ENCODE measurements around the gene DLK1.

DLK1 gene

DNA sequence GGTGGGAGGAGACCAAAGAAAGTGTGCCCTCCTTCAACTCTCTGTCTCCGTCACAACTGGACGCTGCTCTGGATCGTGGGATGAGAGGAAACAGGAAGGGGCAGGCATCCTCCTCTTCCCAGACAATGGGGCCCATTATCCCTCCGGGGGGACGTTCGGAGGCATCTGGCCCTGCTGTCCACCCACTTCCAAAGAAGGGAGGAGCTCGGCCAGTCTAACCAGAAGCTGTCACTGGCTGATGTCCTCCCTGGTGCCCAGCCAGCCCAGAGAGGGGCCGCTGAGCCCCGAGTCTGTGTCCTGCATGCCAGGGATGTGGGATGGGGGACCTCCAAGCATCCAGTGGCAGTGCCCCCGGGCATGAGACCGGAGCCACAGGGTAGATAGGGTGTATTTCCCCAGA is 59.4 kb downstream of the DLK1 start:
- TF ChIP-seq, protein P1, sequence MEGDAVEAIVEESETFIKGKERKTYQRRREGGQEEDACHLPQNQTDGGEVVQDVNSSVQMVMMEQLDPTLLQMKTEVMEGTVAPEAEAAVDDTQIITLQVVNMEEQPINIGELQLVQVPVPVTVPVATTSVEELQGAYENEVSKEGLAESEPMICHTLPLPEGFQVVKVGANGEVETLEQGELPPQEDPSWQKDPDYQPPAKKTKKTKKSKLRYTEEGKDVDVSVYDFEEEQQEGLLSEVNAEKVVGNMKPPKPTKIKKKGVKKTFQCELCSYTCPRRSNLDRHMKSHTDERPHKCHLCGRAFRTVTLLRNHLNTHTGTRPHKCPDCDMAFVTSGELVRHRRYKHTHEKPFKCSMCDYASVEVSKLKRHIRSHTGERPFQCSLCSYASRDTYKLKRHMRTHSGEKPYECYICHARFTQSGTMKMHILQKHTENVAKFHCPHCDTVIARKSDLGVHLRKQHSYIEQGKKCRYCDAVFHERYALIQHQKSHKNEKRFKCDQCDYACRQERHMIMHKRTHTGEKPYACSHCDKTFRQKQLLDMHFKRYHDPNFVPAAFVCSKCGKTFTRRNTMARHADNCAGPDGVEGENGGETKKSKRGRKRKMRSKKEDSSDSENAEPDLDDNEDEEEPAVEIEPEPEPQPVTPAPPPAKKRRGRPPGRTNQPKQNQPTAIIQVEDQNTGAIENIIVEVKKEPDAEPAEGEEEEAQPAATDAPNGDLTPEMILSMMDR (IDR thresholded peaks at IDR 0.05; ENCODE audit: low read depth, low read length): no peak
- no peaks in the 10 kb centered on the region for H3K9me3 ChIP-seq

DNA sequence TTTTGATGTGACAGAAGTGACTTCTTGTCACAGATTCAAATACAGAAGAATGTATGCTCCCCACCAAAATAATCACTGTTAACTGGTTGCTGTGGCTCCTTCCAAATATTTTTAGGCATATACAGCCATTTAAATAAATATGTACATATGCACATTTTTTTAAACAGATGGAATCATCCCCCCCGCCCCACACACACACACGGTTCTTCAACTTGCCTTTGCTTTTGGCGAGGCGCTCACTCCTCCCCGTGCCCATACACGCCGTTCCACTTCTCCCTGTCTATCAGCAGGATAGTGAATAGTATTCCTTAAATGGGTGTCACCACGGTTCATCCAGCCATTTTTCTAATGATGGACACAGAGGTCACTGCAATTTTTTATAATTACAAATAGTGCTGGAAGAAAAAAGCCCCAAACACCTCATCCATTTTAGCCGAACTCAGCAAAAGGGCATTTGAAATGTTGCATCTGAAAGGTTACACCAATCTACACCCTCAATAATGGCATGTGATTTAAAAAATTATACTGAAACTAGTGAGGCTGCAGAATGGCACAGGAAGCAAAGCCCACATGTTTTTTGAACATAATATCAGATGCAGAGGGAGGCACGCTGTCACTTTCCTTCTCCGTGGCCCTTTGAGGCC is 60.0 kb downstream of the DLK1 start:
- Histone ChIP-seq H3K27me3 (no peaks in the 10 kb centered on the region), H3K9me3 (no peaks in the 10 kb centered on the region), H3K4me1 (peaks cover 42% of the 10 kb centered on the region), H3K36me3 (no peaks in the 10 kb centered on the region), H3K4me3 (ENCODE audit: low read depth, low read length) (no peak overlapping the region)
- TF ChIP-seq, protein P1 (IDR thresholded peaks at IDR 0.05; ENCODE audit: low read depth, low read length): no peak
- peak; percentile 1 for DNase-seq

More for the DNA sequence above, 59.4 kb downstream of the DLK1 start:
- peak; percentile 5 for DNase-seq
- Histone ChIP-seq H3K36me3 (no peaks in the 10 kb centered on the region), H3K4me1 (peaks cover 45% of the 10 kb centered on the region), H3K4me3 (ENCODE audit: low read depth, low read length) (no peak overlapping the region), H3K27me3 (no peaks in the 10 kb centered on the region)

DNA sequence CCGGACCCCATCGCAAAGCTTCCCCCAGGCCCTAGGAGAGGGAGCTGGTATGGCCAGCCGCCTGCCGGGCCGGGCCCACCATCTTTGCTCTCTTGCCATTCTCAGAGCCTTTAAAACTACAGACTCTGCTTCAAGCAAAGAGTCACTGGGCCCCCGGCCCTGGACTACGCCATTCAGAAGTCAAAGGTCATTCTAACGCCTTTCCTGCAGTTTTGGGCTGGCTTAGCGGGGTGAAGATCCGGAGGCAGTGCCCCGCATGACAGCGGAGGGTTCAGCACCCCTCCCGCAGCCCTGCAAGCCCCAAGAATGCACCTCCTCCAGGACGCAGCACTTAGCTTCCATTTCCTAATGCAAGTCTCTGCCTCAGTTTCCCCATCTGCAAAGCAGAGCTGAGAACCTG is 61.0 kb downstream of the DLK1 start:
- DNase-seq: no peak
- TF ChIP-seq, protein P1 (IDR thresholded peaks at IDR 0.05; ENCODE audit: low read depth, low read length): no peak
- peaks cover 34% of the 10 kb centered on the region for H3K4me1 ChIP-seq
- no peak overlapping the region for H3K4me3 ChIP-seq (ENCODE audit: low read depth, low read length)
- no peaks in the 10 kb centered on the region for H3K36me3 ChIP-seq
- H3K27me3 ChIP-seq: no peaks in the 10 kb centered on the region
- H3K9me3 ChIP-seq: no peaks in the 10 kb centered on the region

Measured in BE2C (cell line).